ENCODE measurements around the gene DDX56.

DDX56 gene

DNA sequence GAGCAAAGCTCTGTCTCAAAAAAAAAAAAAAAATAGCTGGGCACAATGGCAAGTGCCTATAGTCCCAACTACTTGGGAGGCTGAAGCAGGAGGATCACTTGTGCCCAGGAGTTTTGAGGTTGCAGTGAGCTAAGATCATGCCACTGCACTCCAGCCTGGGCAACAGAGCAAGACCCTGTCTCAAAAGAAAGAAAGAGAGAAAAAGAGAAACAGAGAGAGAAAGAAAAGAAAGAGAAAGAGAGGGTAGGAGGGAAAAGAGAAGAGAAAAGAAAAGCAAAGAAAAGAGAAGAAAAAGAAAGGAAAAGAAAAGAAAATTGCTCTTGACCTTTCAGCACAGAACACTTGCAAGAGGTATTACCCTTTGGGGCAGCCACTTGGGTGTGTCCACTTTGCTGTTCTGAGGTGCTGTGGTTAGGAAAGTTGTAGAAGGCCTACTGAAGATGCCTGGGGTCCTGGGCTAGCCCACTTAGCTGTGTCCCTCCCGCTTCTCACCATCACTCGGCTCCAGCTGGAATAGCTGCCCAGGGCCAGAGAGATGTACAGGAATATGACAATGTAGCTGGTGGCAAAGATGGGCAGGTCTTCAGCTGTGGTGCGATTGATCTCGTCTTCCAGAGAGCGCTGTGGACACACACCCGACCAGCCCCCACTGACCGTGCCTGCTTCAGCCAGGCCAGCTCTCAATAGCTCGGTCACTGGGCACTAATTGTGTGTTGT lies 38.2 kb downstream of the DDX56 start:
- no peak for DNase-seq (ENCODE audit: low spot score)

DNA sequence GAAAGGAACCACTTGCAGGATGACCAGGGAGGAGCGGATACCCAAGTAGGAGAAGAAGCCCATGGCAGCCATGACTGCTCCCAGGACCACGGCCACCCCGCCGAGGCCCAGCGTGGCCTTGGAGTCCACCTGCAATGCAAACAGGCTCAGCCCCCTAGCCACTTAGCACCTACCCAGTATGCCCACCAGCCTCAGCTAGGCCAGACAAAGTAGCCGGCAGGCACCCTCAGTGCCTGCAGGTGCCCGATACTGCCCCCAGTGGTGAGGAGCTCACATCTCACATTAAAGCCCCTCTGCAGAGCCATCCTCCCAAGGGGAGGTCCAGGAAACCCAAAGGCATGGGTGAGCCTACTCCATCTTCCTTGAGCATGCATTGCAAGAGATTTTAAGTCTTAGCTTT lies 39.2 kb downstream of the DDX56 start:
- DNase-seq (ENCODE audit: low spot score): peak; percentile 52

DNA sequence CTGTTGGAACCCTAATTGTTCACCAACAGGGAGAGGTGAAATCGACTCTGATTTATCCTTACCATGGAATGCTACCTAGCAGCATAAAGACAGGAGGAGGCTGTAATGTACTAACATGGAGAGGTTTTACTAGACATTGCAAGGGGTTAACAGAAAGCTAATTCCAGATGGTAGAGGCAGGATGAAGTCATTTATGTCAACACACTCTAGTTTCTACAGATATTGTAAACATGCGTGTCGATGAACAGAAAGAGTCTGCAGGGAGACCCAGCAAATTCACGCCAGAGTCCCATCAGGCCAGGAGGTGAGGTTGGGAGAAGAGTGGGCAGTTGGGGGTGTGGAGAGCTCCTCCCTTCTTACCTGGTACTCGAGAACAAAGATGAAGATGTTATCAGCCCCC lies 39.6 kb downstream of the DDX56 start:
- no peak for DNase-seq (ENCODE audit: low spot score)

DNA sequence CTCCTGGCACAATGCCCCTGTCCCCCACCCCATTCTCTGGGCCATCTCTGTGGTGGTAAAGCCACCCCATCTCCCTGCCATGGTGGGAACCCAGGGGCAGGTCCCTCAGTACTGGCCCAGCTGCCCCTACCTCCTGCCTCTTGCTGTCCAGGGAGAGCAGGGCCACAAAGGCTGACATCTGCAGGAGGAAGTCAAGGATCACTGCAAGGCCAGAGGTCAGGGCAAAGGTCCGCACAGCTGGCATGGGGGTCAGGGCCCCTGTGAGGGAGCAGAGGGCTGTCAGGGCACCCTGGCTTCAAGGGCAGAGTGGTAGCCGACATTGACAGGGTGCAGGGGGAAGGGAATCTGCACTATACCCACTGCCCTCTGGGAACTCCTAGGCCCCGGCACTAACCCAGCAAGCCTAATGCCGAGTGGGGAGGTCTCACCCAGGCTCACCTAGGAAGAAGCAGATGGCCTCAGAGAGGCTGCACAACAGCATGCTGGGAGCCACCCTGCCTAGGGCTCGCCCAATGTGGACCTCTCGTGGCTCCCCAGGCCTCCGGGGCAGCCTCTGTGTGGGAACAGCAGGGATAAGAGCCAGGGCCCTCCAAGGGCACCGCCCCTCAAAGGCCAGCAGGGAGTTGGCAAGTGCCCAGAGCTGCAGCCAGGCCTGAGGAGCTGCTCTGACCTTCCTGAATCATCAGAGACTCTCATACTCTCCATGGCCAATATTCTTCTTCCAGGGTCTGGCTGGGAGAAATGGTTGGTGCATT lies 40.2 kb downstream of the DDX56 start:
- DNase-seq (ENCODE audit: low spot score): no peak

DNA sequence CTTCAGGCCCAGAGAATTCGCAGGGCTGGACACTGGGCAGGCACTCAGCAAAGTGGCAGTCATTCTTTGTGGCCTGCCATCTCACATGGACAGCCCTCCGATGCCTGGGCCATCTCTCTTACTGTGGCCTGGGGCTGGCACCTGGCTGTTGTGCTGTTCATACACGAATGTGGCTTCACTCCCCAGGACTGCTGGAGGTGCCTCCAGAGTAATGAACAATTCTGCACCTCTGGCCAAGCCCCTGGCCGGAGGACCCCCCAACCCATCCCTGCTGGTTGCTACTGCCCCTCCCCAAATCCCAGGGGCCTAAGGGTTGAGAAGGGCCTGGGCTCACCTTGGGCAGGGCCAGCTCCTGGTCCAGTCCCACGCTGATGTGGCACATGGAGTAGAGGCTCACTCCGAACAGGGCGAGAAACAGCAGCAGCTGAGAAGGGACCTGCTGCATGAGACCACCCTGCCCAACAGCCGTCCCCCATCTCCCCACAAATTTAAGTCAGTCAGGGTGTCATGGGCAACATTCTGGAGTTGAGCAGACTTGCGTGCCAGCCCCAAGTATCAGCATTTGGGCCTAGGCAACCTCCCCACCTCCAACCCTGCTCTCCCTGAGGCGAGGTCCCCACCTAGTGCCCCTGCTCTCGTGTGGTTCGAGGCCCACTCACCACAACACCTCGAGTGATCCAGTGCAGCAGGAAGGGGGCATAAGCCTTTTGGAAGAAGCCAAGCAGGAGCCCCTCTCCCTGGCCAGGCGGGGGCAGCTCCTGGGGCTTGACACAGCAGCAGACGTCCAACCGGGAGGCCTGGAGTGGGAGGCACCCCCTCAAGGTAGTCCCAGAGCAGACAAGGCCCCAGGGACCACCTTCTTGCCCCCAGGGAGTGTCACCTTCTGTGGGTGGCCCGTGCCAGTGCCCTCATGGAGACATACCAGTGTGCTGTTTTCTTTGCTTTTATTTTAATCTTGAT lies 42.0 kb downstream of the DDX56 start:
- DNase-seq (ENCODE audit: low spot score): no peak

DNA sequence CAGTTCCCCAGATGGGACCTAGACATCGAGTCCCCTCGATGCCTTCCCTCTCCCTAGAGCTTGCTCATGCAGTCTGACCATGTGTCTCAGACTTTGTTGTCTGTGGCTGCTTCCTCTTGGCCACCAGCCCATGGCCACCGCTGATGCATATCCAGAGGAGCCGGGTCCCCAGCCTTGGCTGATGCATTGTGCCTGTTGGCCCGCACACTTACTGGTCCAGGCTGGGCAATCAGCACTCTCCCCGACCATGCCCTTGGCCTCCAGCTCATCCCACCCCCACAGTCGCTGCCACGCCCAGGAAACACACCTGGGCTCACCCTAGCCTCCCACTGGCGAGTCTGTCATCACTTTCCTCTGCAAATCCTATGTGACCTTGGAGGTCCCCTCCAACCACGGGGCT lies 42.7 kb downstream of the DDX56 start:
- DNase-seq (ENCODE audit: low spot score): no peak

DNA sequence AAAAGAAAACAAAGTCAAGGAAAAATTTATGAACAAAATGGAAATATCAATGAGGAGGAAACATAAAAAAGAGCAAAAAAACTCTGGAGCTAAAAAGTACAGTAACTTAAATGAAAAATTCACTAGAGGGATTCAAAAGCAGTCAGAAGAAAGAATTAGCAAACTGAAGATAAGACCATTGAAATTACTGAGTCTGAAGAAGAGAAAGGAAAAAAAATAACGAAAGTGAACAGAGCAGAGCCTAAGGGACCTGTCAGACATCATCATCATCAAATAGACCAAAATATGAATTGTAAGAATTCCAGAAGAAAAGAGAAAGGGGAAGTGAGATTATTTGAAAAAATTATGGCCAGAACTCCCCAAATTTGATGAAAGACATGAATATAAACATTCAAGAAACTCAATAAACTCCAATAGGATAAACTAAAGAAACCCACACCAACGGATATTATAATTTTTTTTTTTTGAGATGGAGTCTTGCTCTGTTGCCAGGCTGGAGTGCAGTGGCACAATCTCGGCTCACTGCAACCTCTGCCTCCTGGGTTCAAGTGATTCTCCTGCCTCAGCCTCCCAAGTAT lies 48.8 kb downstream of the DDX56 start:
- DNase-seq (ENCODE audit: low spot score): no peak

DNA sequence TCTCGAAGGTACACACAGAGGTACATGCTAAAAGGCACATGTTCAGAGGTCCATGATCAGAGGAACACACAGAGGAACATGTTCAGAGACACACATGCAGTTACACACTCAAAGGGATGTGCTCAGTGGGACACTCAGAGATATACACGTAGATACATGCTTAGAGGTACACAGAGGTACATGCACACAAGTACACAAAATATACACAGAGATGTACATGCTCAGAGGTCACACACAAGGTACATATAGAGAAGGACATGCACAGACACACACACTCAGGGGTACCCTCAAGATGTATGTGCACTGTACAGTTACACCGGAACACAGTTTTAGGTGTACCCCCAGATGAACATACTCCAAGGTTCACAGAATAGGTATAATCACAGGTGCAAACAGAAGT lies 51.4 kb downstream of the DDX56 start:
- DNase-seq (ENCODE audit: low spot score): no peak

DNA sequence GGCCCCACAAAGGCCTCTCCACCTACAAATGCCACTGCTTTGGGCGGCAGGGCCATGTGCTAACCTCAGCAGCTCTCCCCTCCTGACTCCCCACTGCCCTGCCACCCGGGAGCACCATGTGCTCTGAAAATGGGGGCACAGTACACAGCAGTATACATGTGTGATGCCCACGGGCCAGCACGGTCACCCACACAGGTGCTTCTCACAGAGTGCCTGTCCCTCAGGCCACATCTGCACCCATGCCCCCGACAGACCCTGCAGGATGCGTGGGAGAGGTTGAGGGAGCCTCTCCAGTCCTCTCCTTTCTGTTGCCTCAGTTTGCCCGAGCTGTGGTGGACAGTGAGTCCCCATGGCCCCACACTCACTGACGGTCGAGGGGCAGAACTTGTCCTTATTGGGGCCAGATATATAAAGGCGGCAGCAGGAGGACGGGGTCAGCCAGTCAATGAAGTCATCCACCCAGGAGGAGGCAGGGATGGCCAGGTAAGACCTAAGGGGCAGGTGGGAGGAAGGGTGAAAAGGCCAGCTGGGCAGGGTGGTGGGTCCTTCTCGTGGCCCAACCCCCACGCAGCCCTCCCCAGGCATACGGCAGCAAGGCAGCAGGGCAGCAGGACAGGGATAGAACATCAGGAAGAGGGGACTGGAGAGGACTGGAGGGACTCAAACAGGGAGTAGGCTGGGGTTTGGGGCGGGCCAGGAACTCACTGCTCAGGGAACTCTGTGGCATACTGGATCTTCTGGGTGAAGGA lies 52.2 kb downstream of the DDX56 start:
- DNase-seq (ENCODE audit: low spot score): no peak

DNA sequence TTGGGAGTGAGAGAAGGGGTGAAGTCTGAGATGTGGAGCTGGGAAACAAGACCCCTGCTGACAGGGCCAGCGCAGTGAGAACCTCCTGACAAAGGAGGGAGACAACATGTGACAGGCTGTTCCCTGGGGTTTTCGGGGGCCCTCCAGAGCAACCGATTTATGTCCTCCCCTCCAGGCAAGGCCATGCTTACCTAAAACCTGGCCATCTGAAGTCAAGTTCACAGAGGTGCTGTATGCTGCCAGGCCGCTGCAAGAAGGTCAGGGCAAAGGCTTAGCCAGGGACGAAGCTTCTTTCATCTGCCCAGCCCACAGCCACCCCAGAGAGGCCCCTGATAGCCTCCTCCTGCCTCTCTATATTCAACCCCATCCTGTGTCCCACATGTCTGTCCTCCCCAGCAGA lies 53.1 kb downstream of the DDX56 start:
- no peak for DNase-seq (ENCODE audit: low spot score)

DNA sequence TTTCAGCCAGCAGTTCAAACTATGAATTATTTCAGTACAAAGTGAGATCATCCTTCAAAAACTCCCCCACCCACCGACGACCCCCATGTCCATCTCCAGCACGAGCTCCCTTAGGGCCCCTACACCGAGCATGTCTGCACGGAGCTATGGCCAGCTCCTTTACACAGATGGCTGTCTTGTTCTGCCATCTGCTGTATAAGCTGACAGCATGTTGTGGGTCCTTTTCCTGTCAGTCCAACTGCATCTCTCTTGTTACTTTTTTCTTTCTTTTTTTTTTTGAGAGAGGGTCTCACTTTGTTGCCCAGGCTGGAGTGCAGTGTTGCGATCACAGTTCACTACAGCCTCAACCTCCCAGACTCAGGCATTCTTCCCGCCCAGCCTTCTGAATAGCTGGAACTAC lies 54.2 kb downstream of the DDX56 start:
- DNase-seq (ENCODE audit: low spot score): no peak

DNA sequence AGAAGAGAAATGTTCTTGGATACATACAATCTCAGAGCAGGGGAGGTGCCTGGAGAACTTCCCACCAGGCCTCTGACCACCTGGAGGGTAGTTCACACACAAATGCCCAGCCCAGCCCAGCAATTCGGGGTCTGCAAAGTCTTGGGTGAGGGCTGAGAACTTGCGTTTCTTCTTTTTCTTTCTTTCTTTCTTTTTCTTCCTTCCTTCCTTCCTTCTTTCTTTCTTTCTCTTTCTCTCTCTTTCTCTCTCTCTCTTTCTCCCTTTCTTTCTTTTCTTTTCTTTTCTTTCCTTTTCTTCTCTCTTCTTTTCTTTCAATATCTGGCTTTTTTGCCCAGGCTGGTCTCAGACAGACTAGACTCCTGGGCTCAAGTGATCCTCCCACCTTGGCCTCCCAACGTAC lies 54.9 kb downstream of the DDX56 start:
- no peak for DNase-seq (ENCODE audit: low spot score)

DNA sequence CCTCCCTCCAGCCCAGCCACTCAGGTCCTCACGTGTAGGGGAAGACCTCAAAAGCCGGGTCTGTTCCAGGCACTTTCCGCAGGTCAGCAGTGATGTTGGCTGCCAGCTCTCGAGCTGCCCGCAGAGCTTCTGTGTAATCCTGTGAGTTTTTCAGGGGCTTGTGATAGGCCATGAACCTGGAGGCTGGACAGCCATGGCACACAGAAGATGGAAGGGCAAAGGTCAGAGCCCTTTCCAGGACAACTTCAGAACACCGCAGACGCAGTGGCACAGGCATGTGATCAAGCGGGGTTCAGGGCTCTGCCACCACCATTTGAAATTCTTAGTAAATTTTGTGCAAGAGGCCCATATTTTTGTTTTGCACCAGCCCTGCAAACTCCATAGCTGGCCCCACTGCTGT lies 56.5 kb downstream of the DDX56 start:
- DNase-seq (ENCODE audit: low spot score): no peak

Data from activated CD4-positive, alpha-beta T cell treated with anti-CD3 and anti-CD28 coated beads, Interleukin-2, Interleukin-4, amounts not matched to agents 100 ng/mL and 50 ng/mL, durations not matched to agents 16 hours and 8 hours (primary cell).